GM12878 (cell line): ENCODE measurements around the gene CLPTM1. TPM values are rescaled to one million over a fixed set of nuclear protein-coding genes. Genes with fewer than 3 reads are reported as not detected.

Experiments
- ATAC-seq: fragments of 200-7000 bp; cut with Tn5 transposase; 3 replicates; pipeline ENCODE4 v1.9.1; 2020; ENCODE audit warnings: mild to moderate bottlenecking, moderate library complexity
- BruUV-seq: library from RNA; stranded (reverse); fragments of 400-500 nt; replicated peaks from 2 replicates; lab custom pipeline; 2021; lab: Mats Ljungman, UMichigan
- CTCF ChIA-PET: fragments of 300-600 bp; sonication (Branson Sonifier 250); formaldehyde crosslinking; extraction: SDS; loops from one replicate; lab custom pipeline; 2021; ENCODE audit warnings: inconsistent platforms; lab: Yijun Ruan, JAX
- POLR2A ChIA-PET: fragments of 350-600 bp; formaldehyde crosslinking; extraction: SDS; loops from one replicate; lab custom pipeline; 2021; ENCODE audit warnings: inconsistent platforms; lab: Charles Lee
- RAD21 ChIA-PET: fragments of 300-600 bp; sonication (Branson Sonifier 250); formaldehyde crosslinking; loops from one replicate; lab custom pipeline; 2023; ENCODE audit warnings: antibody characterized with exemption; ENCODE audit not compliant: unreplicated experiment; lab: Charles Lee
- SMC1A ChIA-PET: fragments of 300-600 bp; sonication (Branson Sonifier 250); formaldehyde crosslinking; loops from one replicate; lab custom pipeline; 2023; ENCODE audit not compliant: unreplicated experiment, uncharacterized antibody; lab: Charles Lee
- DNase-seq: peaks from one replicate; pipeline ENCODE4 v3.0.0-alpha.2; 2011; ENCODE audit warnings: low read depth, low spot score
- FAIRE-seq: peaks from 3 replicates; lab custom pipeline; 2011; peaks lifted over from hg19 to GRCh38; lab: Jason Lieb, UNC
- H2AFZ ChIP-seq: 2 replicates; pipeline ENCODE4 v1.6.0; 2011; ENCODE audit warnings: low read depth, low read length, control low read depth; ENCODE audit not compliant: control insufficient read depth
- H3K27ac ChIP-seq: 2 replicates; pipeline ENCODE4 v1.5.1; 2011; ENCODE audit warnings: control low read depth; ENCODE audit not compliant: control insufficient read depth, insufficient read depth
- H3K27me3 ChIP-seq, 2 experiments: replicated peaks in 1 of 2; 2 replicates each; pipeline versions ENCODE4 v1.6.0 to v1.6.1; 2011; ENCODE audit warnings: low read length in 1 of 2; ENCODE audit not compliant: control insufficient read depth in 2 of 2, insufficient read depth in 2 of 2
- H3K36me3 ChIP-seq, 2 experiments: 2 replicates each; pipeline ENCODE4 v1.5.1; 2011; ENCODE audit warnings: low read length in 1 of 2; ENCODE audit not compliant: control insufficient read depth in 2 of 2, insufficient read depth in 2 of 2
- H3K4me1 ChIP-seq: 2 replicates; pipeline ENCODE4 v1.6.1; 2011; ENCODE audit warnings: mild to moderate bottlenecking, low read length, moderate library complexity, mixed read lengths; ENCODE audit not compliant: control insufficient read depth, insufficient read depth
- H3K4me2 ChIP-seq: 2 replicates; pipeline ENCODE4 v1.6.0; 2011; ENCODE audit warnings: control low read depth; ENCODE audit not compliant: control insufficient read depth, insufficient read depth
- H3K4me3 ChIP-seq: fragments of 200-600 bp; sonication (generic); 2 replicates; pipeline ENCODE4 v1.5.1; 2016
- H3K79me2 ChIP-seq: 2 replicates; pipeline ENCODE4 v1.6.0; 2011; ENCODE audit warnings: low read length; ENCODE audit not compliant: control insufficient read depth, insufficient read depth
- H3K9ac ChIP-seq: 2 replicates; pipeline ENCODE4 v1.8.0; 2011; ENCODE audit warnings: low read length, control low read depth, mixed read lengths; ENCODE audit not compliant: control insufficient read depth, insufficient read depth
- H3K9me3 ChIP-seq: replicated peaks from 3 replicates; pipeline ENCODE4 v1.5.1; 2011; ENCODE audit warnings: mild to moderate bottlenecking, low read length; ENCODE audit not compliant: control insufficient read depth, insufficient read depth
- H4K20me1 ChIP-seq: 2 replicates; pipeline ENCODE4 v1.6.0; 2011; ENCODE audit not compliant: control insufficient read depth, insufficient read depth
- BHLHE40 ChIP-seq, 2 experiments: fragments of 450-650 bp in 1 of 2; IDR thresholded peaks; 2 replicates each; pipeline ENCODE4 v1.6.1; 2011 to 2017; ENCODE audit warnings: low read depth in 2 of 2, borderline replicate concordance in 1 of 2, improper control_type of control experiment in 1 of 2, low read length in 1 of 2, mild to moderate bottlenecking in 1 of 2
- E2F4 ChIP-seq: IDR thresholded peaks from 2 replicates; pipeline ENCODE4 v1.6.1; 2012; ENCODE audit warnings: low read depth, low read length, improper control_type of control experiment
- HCFC1 ChIP-seq: fragments of 150-350 bp; IDR thresholded peaks from 2 replicates; pipeline ENCODE4 v1.6.1; 2014; ENCODE audit warnings: low read length
- IKZF1 ChIP-seq: fragments of 450-650 bp; conservative IDR thresholded peaks from 2 replicates; pipeline ENCODE4 v1.6.1; 2017; ENCODE audit warnings: antibody characterized with exemption, mild to moderate bottlenecking
- MYC ChIP-seq: IDR thresholded peaks from 2 replicates; pipeline ENCODE4 v1.6.1; 2011; ENCODE audit warnings: mild to moderate bottlenecking, low read length, moderate library complexity, inconsistent platforms; ENCODE audit not compliant: insufficient read depth, insufficient replicate concordance, insufficient read length, severe bottlenecking
- NFXL1 ChIP-seq: fragments of 450-650 bp; IDR thresholded peaks from 2 replicates; pipeline ENCODE4 v1.6.1; 2017; ENCODE audit warnings: antibody characterized with exemption, mild to moderate bottlenecking, borderline replicate concordance
- PAX5 ChIP-seq: IDR thresholded peaks from 2 replicates; pipeline ENCODE4 v1.6.1; 2011; ENCODE audit warnings: low read depth, low read length, borderline replicate concordance
- TBL1XR1 ChIP-seq: IDR thresholded peaks from 2 replicates; pipeline ENCODE4 v1.6.1; 2012; ENCODE audit warnings: low read depth, low read length, improper control_type of control experiment
- WGBS: methylation state at CpG from one replicate; pipeline ENCODE4 v1.1.6; 2016; ENCODE audit warnings: low lambda C conversion rate; ENCODE audit not compliant: insufficient replicate concordance, insufficient coverage; ENCODE audit errors: missing lambda C conversion rate; 5-methylcytosine and 5-hydroxymethylcytosine counted together
- in situ Hi-C: fragments of 300-500 bp; cut with MboI; formaldehyde crosslinking; loops from 9 replicates; pipeline ENCODE4 v1.14.3; 2018; ENCODE audit warnings: mixed read lengths
- intact Hi-C: fragments of 100-400 bp; cut with micrococcal nuclease; formaldehyde crosslinking; loops from one replicate; pipeline ENCODE4 v1.14.2; 2022; ENCODE audit not compliant: unreplicated experiment
- polyA plus RNA-seq, 11 experiments: library from polyadenylated mRNA; depleted of rRNA in 4 of 11; unstranded in 6 of 11; stranded (reverse) in 5 of 11; fragments of >200 nt; fragmentation: Nextera tagmentation in 4 of 11; fragmentation: Illumina TruSeq in 1 of 11; extraction: Ambion mirVana in 4 of 11; extraction: Trizol in 1 of 11; gene quantifications; 1 replicate in 1 of 11; 2 replicates in 10 of 11; pipeline versions ENCODE4 v1.2.1 to v1.2.3, GENCODE V29; 2011 to 2016; ENCODE audit warnings: inconsistent platforms in 2 of 11, missing spikeins in 2 of 11, low read depth in 1 of 11
- total RNA-seq, 4 experiments: library from RNA; depleted of rRNA in 3 of 4; stranded (reverse); fragments of >200 nt in 3 of 4; fragmentation: Illumina TruSeq in 1 of 4; extraction: Trizol in 1 of 4; gene quantifications; 2 replicates each; pipeline versions ENCODE4 v1.2.1 to v1.2.3, GENCODE V29; 2013 to 2021

Gene CLPTM1
- total and polyA plus RNA-seq, 10 of the 15 experiments (the other 5 are each of a cell fraction or from before 2014, with no cell fraction given) = 0.42 to 72.6 (median 35.2) TPM

- H4K20me1 ChIP-seq = no peaks in the 10 kb centered on the region
- 0 out of 2 replicates have a peak, but pooled peaks have one; percentile 37 for TF ChIP-seq PAX5
- TF ChIP-seq TBL1XR1 = no peak
- POLR2A ChIA-PET = interaction anchor here (0.8 to 1.6 kb wide), 8 partner anchors 10 to 224 kb away, joined by 3 to 7 read pairs (median 4); partner anchors contain the start of genes BLOC1S3, TOMM40 and TRAPPC6A
- RAD21 ChIA-PET = interaction anchor here (1.0 kb wide), 1 partner anchor 85 kb away, joined by 3 read pairs; the partner anchor contains the start of gene CLASRP
- H3K27ac ChIP-seq = peak overlapping the region; percentile 100
- no peak for DNase-seq
- peaks cover 10% of the 10 kb centered on the region for H3K4me1 ChIP-seq
- H3K9ac ChIP-seq = peak overlapping the region; percentile 100
- no peaks in the 10 kb centered on the region for H3K27me3 ChIP-seq
- peak overlapping the region; percentile 100 for H2AFZ ChIP-seq
- CTCF ChIA-PET = interaction anchor here (0.7 to 3.5 kb wide), 6 partner anchors 35 to 384 kb away, joined by 3 to 12 read pairs (median 4); no protein-coding TSS in a partner anchor
- no peaks in the 10 kb centered on the region for H3K9me3 ChIP-seq
- SMC1A ChIA-PET = interaction anchor here (0.6 to 1.4 kb wide), 6 partner anchors 30 to 265 kb away, joined by 3 to 7 read pairs (median 4); partner anchors contain the start of genes APOE and CLASRP
- in situ Hi-C loops = loop anchor here (10.0 kb wide), 1 partner anchor 49 kb away; the partner anchor contains the start of gene APOE
- ATAC-seq = peak; percentile 15
- peak overlapping the region; percentile 77 for H3K4me3 ChIP-seq
- intact Hi-C loops = no loop called here
- WGBS = 3% methylated on average over 6 of the region's 13 CpGs
- H3K4me2 ChIP-seq = peak overlapping the region; percentile 96
- no peaks in the 10 kb centered on the region for H3K36me3 ChIP-seq
- H3K79me2 ChIP-seq = peaks cover 50% of the 10 kb centered on the region
- FAIRE-seq = no peak
- no TSS peak for BruUV-seq
These were observed 917 bp upstream of the CLPTM1 start for GRCh38 chr19:44954278-44954648.

GRCh38 chr19:44955505-44956439, 592 bp downstream of the CLPTM1 start:
- FAIRE-seq (no peak), ATAC-seq (peak; percentile 47), DNase-seq (no peak)
- Histone ChIP-seq H3K4me3 (peak overlapping the region; percentile 80), H3K9me3 (no peaks in the 10 kb centered on the region), H3K27me3 (no peaks in the 10 kb centered on the region), H4K20me1 (no peaks in the 10 kb centered on the region), H3K27ac (peak overlapping the region; percentile 100), H3K36me3 (peaks cover 3% of the 10 kb centered on the region in 2 experiments; a peak in 3 of 4 replicates), H2AFZ (peak overlapping the region; percentile 81), H3K4me2 (peak overlapping the region; percentile 46), H3K9ac (peak overlapping the region; percentile 98), H3K4me1 (peaks cover 13% of the 10 kb centered on the region), H3K79me2 (peaks cover 62% of the 10 kb centered on the region)
- ChIA-PET RAD21 (interaction anchor here (0.6 kb wide), 1 partner anchor 206 kb away, joined by 3 read pairs; no protein-coding TSS in a partner anchor), CTCF (interaction anchor here (0.6 to 1.3 kb wide), 3 partner anchors 52 to 110 kb away, joined by 3 to 4 read pairs (median 4); no protein-coding TSS in a partner anchor), POLR2A (interaction anchor here (0.5 to 1.4 kb wide), 4 partner anchors 11 to 84 kb away, joined by 3 to 6 read pairs (median 4); partner anchors contain the start of gene CLASRP), SMC1A (interaction anchor here (0.6 to 2.0 kb wide), 5 partner anchors 83 to 209 kb away, joined by 3 to 6 read pairs (median 3); partner anchors contain the start of gene CLASRP)
- in situ Hi-C loops = loop anchor here (10.0 kb wide), 1 partner anchor 51 kb away; the partner anchor contains the start of gene APOE
- intact Hi-C loops = no loop called here
- WGBS = 1% methylated on average over 40 of the region's 40 CpGs
- BruUV-seq = TSS peak; percentile 62
- no peak for TF ChIP-seq HCFC1
- no peak for TF ChIP-seq NFXL1
- TF ChIP-seq MYC = no peak
- TF ChIP-seq IKZF1 = 0 out of 2 replicates have a peak, but pooled peaks have one; percentile 26
- peak in 1 of 2 experiments; percentile 58; a peak in 1 of 4 replicates for TF ChIP-seq BHLHE40 (IDR thresholded peaks at IDR 0.05; ENCODE audit: borderline replicate concordance in 1 of 2, low read depth in 2 of 2, low read length in 1 of 2)
- TF ChIP-seq E2F4 = no peak
